Panc1 (cell line): ENCODE results near the gene GDPD5. TPM values are rescaled to one million over a fixed set of nuclear protein-coding genes. Genes with fewer than 3 reads are reported as not detected.

Experiments used
- ATAC-seq: fragments of 200-7000 bp; cut with Tn5 transposase; 2 replicates; pipeline ENCODE4 v1.9.1; 2020; ENCODE audit warnings: mild to moderate bottlenecking, moderate library complexity
- BruUV-seq: library from RNA; stranded (reverse); fragments of 400-500 nt; replicated peaks from 2 replicates; lab custom pipeline; 2021; lab: Mats Ljungman, UMichigan
- CTCF ChIA-PET: fragments of 300-600 bp; sonication (Branson Sonifier 250); formaldehyde crosslinking; loops from one replicate; lab custom pipeline; 2022; ENCODE audit warnings: antibody characterized with exemption; lab: Charles Lee
- POLR2A ChIA-PET: fragments of 300-600 bp; sonication (Branson Sonifier 250); formaldehyde crosslinking; loops from one replicate; lab custom pipeline; 2022; ENCODE audit warnings: antibody characterized with exemption; lab: Charles Lee
- DNase-seq: peaks from one replicate; pipeline ENCODE4 v3.0.0-alpha.2; 2010; ENCODE audit warnings: low read depth, low spot score
- H3K27ac ChIP-seq: 2 replicates; pipeline ENCODE4 v1.5.1; 2011; ENCODE audit warnings: mild to moderate bottlenecking, low read length, inconsistent platforms
- H3K27me3 ChIP-seq: fragments of 200-500 bp; sonication (Bioruptor generic); 2 replicates; pipeline ENCODE4 v1.6.0; 2014; ENCODE audit warnings: low read length, inconsistent platforms; ENCODE audit not compliant: control insufficient read depth, insufficient read depth
- H3K36me3 ChIP-seq: fragments of 200-500 bp; sonication (Bioruptor generic); 2 replicates; pipeline ENCODE4 v1.5.1; 2014; ENCODE audit warnings: inconsistent platforms, mild to moderate bottlenecking, low read length, moderate library complexity; ENCODE audit not compliant: control insufficient read depth, insufficient read depth
- H3K4me1 ChIP-seq: 2 replicates; pipeline ENCODE4 v1.5.1; 2011; ENCODE audit warnings: inconsistent platforms, mild to moderate bottlenecking, low read length, moderate library complexity; ENCODE audit not compliant: control insufficient read depth, insufficient read depth
- H3K4me3 ChIP-seq, 2 experiments: 2 replicates each; pipeline ENCODE4 v1.5.1; 2011 to 2012; ENCODE audit warnings: low read depth in 2 of 2, low read length in 2 of 2, mild to moderate bottlenecking in 2 of 2, inconsistent platforms in 1 of 2, moderate library complexity in 1 of 2
- H3K9me3 ChIP-seq: fragments of 200-500 bp; sonication (Bioruptor generic); 2 replicates; pipeline ENCODE4 v1.5.1; 2014; ENCODE audit warnings: low read depth, mild to moderate bottlenecking, inconsistent platforms, low read length, moderate library complexity; ENCODE audit not compliant: control insufficient read depth, insufficient read depth
- POLR2AphosphoS5 ChIP-seq: IDR thresholded peaks from 2 replicates; pipeline ENCODE4 v1.6.1; 2012; ENCODE audit warnings: mild to moderate bottlenecking, low read depth, low read length, moderate library complexity
- SIN3A ChIP-seq: IDR thresholded peaks from 2 replicates; pipeline ENCODE4 v1.6.1; 2012; ENCODE audit warnings: low read depth, mild to moderate bottlenecking, low read length, moderate library complexity, borderline replicate concordance; ENCODE audit not compliant: insufficient read depth
- TCF7L2 ChIP-seq: IDR thresholded peaks from 2 replicates; pipeline ENCODE4 v1.6.1; 2011; ENCODE audit warnings: mild to moderate bottlenecking, low read depth, low read length, inconsistent platforms
- in situ Hi-C: cut with HindIII; loops from 2 replicates; pipeline ENCODE4 v1.10.0; 2016; ENCODE audit warnings: low sequenced_read_pairs, low pct_unique_long_range_greater_than_20kb
- intact Hi-C: fragments of 100-400 bp; cut with micrococcal nuclease; formaldehyde crosslinking; loops from one replicate; pipeline ENCODE4 v1.10.0; 2022; ENCODE audit not compliant: unreplicated experiment
- total RNA-seq: library from RNA; stranded (reverse); gene quantifications from one replicate; pipeline ENCODE4 v1.2.1, GENCODE V29; 2021; ENCODE audit not compliant: unreplicated experiment
- TF ChIP-seq, protein P1 (sequence below), 2 experiments: IDR thresholded peaks; 2 replicates each; pipeline ENCODE4 v1.6.1; 2011 to 2012; ENCODE audit warnings: low read depth in 2 of 2, control low read depth in 1 of 2, low read length in 1 of 2, mild to moderate bottlenecking in 1 of 2, moderate library complexity in 1 of 2; ENCODE audit not compliant: insufficient read depth in 1 of 2
- TF ChIP-seq, protein P2 (sequence below): fragments of 450-650 bp; IDR thresholded peaks from 2 replicates; pipeline ENCODE4 v1.5.1; 2017; ENCODE audit warnings: mild to moderate bottlenecking

The GDPD5 gene
- total RNA-seq, 1 experiment from 2014 or later = 6.0 TPM

DNA sequence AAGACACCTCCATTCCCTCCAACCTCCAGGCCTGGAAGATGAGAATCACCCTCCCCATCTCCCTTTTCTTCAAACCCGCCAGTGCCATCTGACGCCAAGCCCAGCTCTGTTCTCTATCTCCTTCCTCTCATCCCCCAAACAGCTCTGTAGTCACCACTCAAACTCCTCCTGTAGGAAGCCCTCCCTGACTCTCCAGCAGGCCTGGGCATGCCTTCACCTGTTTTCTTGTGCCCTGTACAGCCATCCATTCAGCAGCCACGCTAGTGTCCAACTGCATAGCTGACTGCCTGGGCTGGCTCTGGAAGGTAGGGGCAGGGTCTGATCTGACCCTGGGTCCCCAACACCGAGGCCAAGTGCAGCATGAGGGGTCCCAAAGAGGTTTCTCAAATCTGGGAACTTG, 25.0 kb downstream of the GDPD5 start:
- BruUV-seq = no TSS peak
- CTCF ChIA-PET = no interaction called here
- Histone ChIP-seq H3K36me3 (no peaks in the 10 kb centered on the region), H3K4me1 (no peaks in the 10 kb centered on the region), H3K27ac (no peak overlapping the region), H3K27me3 (no peaks in the 10 kb centered on the region), H3K9me3 (no peaks in the 10 kb centered on the region), H3K4me3 (no peak overlapping the region)
- TF ChIP-seq, protein P1, sequence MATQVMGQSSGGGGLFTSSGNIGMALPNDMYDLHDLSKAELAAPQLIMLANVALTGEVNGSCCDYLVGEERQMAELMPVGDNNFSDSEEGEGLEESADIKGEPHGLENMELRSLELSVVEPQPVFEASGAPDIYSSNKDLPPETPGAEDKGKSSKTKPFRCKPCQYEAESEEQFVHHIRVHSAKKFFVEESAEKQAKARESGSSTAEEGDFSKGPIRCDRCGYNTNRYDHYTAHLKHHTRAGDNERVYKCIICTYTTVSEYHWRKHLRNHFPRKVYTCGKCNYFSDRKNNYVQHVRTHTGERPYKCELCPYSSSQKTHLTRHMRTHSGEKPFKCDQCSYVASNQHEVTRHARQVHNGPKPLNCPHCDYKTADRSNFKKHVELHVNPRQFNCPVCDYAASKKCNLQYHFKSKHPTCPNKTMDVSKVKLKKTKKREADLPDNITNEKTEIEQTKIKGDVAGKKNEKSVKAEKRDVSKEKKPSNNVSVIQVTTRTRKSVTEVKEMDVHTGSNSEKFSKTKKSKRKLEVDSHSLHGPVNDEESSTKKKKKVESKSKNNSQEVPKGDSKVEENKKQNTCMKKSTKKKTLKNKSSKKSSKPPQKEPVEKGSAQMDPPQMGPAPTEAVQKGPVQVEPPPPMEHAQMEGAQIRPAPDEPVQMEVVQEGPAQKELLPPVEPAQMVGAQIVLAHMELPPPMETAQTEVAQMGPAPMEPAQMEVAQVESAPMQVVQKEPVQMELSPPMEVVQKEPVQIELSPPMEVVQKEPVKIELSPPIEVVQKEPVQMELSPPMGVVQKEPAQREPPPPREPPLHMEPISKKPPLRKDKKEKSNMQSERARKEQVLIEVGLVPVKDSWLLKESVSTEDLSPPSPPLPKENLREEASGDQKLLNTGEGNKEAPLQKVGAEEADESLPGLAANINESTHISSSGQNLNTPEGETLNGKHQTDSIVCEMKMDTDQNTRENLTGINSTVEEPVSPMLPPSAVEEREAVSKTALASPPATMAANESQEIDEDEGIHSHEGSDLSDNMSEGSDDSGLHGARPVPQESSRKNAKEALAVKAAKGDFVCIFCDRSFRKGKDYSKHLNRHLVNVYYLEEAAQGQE (IDR thresholded peaks at IDR 0.05; ENCODE audit: insufficient read depth in 1 of 2, low read depth in 2 of 2, low read length in 1 of 2) = no peak
- TF ChIP-seq, protein P2, sequence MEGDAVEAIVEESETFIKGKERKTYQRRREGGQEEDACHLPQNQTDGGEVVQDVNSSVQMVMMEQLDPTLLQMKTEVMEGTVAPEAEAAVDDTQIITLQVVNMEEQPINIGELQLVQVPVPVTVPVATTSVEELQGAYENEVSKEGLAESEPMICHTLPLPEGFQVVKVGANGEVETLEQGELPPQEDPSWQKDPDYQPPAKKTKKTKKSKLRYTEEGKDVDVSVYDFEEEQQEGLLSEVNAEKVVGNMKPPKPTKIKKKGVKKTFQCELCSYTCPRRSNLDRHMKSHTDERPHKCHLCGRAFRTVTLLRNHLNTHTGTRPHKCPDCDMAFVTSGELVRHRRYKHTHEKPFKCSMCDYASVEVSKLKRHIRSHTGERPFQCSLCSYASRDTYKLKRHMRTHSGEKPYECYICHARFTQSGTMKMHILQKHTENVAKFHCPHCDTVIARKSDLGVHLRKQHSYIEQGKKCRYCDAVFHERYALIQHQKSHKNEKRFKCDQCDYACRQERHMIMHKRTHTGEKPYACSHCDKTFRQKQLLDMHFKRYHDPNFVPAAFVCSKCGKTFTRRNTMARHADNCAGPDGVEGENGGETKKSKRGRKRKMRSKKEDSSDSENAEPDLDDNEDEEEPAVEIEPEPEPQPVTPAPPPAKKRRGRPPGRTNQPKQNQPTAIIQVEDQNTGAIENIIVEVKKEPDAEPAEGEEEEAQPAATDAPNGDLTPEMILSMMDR = no peak
- no peak for TF ChIP-seq POLR2AphosphoS5
- TF ChIP-seq SIN3A = no peak
- no peak for TF ChIP-seq TCF7L2
- DNase-seq = no peak
- intact Hi-C loops (no loop called here), in situ Hi-C loops (no loop called here)
- no peak for ATAC-seq
- POLR2A ChIA-PET = interaction anchor here (0.5 kb wide), 1 partner anchor 231 kb away, joined by 3 read pairs; no protein-coding TSS in a partner anchor

DNA sequence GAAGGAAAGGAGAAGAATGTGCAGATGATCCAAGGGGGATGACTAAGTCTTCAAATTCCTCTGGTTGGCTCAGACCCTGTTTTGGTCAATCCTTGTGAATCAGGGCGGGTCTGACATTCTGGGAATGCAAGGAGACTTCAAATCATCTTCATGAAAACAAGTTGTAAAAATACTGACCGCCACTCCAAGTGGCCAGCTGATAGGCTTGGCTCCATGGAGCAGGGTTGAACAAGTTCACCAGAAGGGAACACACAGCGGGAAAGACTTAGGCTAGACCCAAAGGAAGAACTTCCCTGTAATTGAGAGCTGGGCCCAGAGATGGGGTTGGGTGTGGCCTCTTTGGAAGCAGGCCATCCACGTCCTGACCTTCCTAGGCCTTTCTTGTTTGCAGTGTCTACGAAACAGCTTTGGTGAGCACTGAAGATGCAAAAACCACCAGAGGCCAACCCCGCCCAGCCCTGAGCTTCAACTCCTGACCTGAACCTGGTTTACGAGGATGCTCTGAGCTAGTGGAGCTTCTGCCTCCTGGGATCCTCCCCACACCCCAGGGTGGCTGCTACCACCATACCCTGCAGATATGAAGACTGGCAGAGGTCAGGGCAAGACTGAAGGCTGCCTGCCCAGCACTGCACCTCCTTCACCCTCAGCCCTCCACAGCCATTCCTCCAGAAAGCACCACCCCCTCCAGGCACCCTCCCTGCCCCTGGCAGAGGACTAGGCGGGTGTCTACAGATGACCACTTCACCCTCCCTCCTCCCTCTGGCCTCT, 26.1 kb downstream of the GDPD5 start:
- no peak for DNase-seq
- in situ Hi-C loops = no loop called here
- no peaks in the 10 kb centered on the region for H3K9me3 ChIP-seq
- POLR2A ChIA-PET = no interaction called here
- no peaks in the 10 kb centered on the region for H3K27me3 ChIP-seq
- TF ChIP-seq SIN3A (no peak), POLR2AphosphoS5 (no peak), TCF7L2 (no peak)
- TF ChIP-seq, protein P2 = no peak
- TF ChIP-seq, protein P1 (IDR thresholded peaks at IDR 0.05; ENCODE audit: insufficient read depth in 1 of 2, low read depth in 2 of 2, low read length in 1 of 2) = no peak
- intact Hi-C loops = no loop called here
- H3K27ac ChIP-seq = no peak overlapping the region
- ATAC-seq = no peak
- no peaks in the 10 kb centered on the region for H3K36me3 ChIP-seq
- CTCF ChIA-PET = no interaction called here
- H3K4me1 ChIP-seq = no peaks in the 10 kb centered on the region
- no peak overlapping the region for H3K4me3 ChIP-seq
- BruUV-seq = no TSS peak
